ENCODE data around the gene GALNT18. TPM values are rescaled to one million over a fixed set of nuclear protein-coding genes. Genes with fewer than 3 reads are reported as not detected.

GALNT18 gene
- total RNA-seq, 2 experiments from 2014 or later, result not detected

- Histone ChIP-seq H3K4me3 (ENCODE audit: low read depth, low read length, poor library complexity, severe bottlenecking) (peak overlapping the region; percentile 7), H3K4me1 (ENCODE audit: insufficient read depth, low read length, poor library complexity, severe bottlenecking) (peaks cover 23% of the 10 kb centered on the region), H3K9me3 (ENCODE audit: low read length) (no peaks in the 10 kb centered on the region), H3K4me2 (ENCODE audit: low read length) (peak overlapping the region; percentile 56), H3K79me2 (ENCODE audit: insufficient read depth, low read depth, low read length) (no peaks in the 10 kb centered on the region), H3K27ac (ENCODE audit: low read depth, low read length, poor library complexity, severe bottlenecking) (peak overlapping the region; percentile 57), H3K36me3 (ENCODE audit: insufficient read depth, low read length) (no peaks in the 10 kb centered on the region), H2AFZ (ENCODE audit: low read length) (peak overlapping the region; percentile 87), H4K20me1 (ENCODE audit: insufficient read depth, low read length) (no peaks in the 10 kb centered on the region), H3K9me2 (ENCODE audit: insufficient read depth, low read length) (no peaks in the 10 kb centered on the region)
- no peak for TF ChIP-seq CTCF (conservative IDR thresholded peaks at IDR 0.05; ENCODE audit: low read length)
- no peak for TF ChIP-seq EZH2phosphoT487 (IDR thresholded peaks at IDR 0.05; ENCODE audit: borderline replicate concordance, low read depth, low read length)
- ChIA-PET POLR2A (interaction anchor here (0.7 to 2.0 kb wide), 5 partner anchors 10 to 35 kb away, joined by 3 to 7 read pairs (median 4); no protein-coding TSS in a partner anchor), CTCF (ENCODE audit: unreplicated experiment) (no interaction called here)
- no peak for DNase-seq (ENCODE audit: low spot score)
- intact Hi-C loops (cut with micrococcal nuclease; ENCODE audit: unreplicated experiment), result no loop called here
- no TSS peak for BruUV-seq (replicated peaks)
These were observed 377.2 kb downstream of the GALNT18 start for GRCh38 chr11:11244470-11245080.

- H3K4me3 ChIP-seq (ENCODE audit: low read depth, low read length, poor library complexity, severe bottlenecking), result peak overlapping the region; percentile 7
- CTCF ChIA-PET (ENCODE audit: unreplicated experiment), result no interaction called here
- H3K36me3 ChIP-seq (ENCODE audit: insufficient read depth, low read length), result no peaks in the 10 kb centered on the region
- peak; percentile 87 for DNase-seq (ENCODE audit: low spot score)
- H3K9me2 ChIP-seq (ENCODE audit: insufficient read depth, low read length), result no peaks in the 10 kb centered on the region
- intact Hi-C loops (cut with micrococcal nuclease; ENCODE audit: unreplicated experiment), result no loop called here
- no peaks in the 10 kb centered on the region for H4K20me1 ChIP-seq (ENCODE audit: insufficient read depth, low read length)
- H3K79me2 ChIP-seq (ENCODE audit: insufficient read depth, low read depth, low read length), result no peaks in the 10 kb centered on the region
- TF ChIP-seq CTCF (conservative IDR thresholded peaks at IDR 0.05; ENCODE audit: low read length) (no peak), EZH2phosphoT487 (IDR thresholded peaks at IDR 0.05; ENCODE audit: borderline replicate concordance, low read depth, low read length) (no peak)
- H3K4me1 ChIP-seq (ENCODE audit: insufficient read depth, low read length, poor library complexity, severe bottlenecking), result peaks cover 23% of the 10 kb centered on the region
- no peaks in the 10 kb centered on the region for H3K9me3 ChIP-seq (ENCODE audit: low read length)
- H2AFZ ChIP-seq (ENCODE audit: low read length), result peak overlapping the region; percentile 87; the same call in 1 of the 2 replicates
- H3K4me2 ChIP-seq (ENCODE audit: low read length), result peak overlapping the region; percentile 56
- peak overlapping the region; percentile 57 for H3K27ac ChIP-seq (ENCODE audit: low read depth, low read length, poor library complexity, severe bottlenecking)
- no TSS peak for BruUV-seq (replicated peaks)
- POLR2A ChIA-PET, result interaction anchor here (0.7 to 2.0 kb wide), 5 partner anchors 9 to 61 kb away, joined by 3 to 7 read pairs (median 3); no protein-coding TSS in a partner anchor
These were observed 378.0 kb downstream of the GALNT18 start for GRCh38 chr11:11243590-11244469.

Measured in OCI-LY7 (cell line).